HepG2 (cell line): Measurements from ENCODE around the gene SFT2D2.

Source experiments
- ASH2L ChIP-seq: fragments of 300-600, 200-600 bp; sonication (generic); IDR thresholded peaks from 2 replicates; pipeline ENCODE4 v1.7.0; 2017; ENCODE audit warnings: low read depth, mild to moderate bottlenecking, moderate library complexity, mixed read lengths, low read length; ENCODE audit not compliant: insufficient read length
- CBX1 ChIP-seq: IDR thresholded peaks from one replicate; pipeline ENCODE4 v1.6.1; 2016; ENCODE audit warnings: antibody characterized with exemption, low read depth
- CTCF ChIP-seq: sonication (generic); formaldehyde crosslinking; IDR thresholded peaks from 2 replicates; pipeline ENCODE4 v1.5.0; 2020; ENCODE audit warnings: mild to moderate bottlenecking, missing genetic modification reagents, moderate library complexity
- E2F1 ChIP-seq: sonication (generic); formaldehyde crosslinking; IDR thresholded peaks from 2 replicates; pipeline ENCODE4 v1.5.0; 2020; ENCODE audit warnings: missing genetic modification reagents
- EZH2 ChIP-seq: conservative IDR thresholded peaks from 2 replicates; pipeline ENCODE4 v1.6.1; 2012; ENCODE audit warnings: mild to moderate bottlenecking, low read depth, low read length, moderate library complexity
- HCFC1 ChIP-seq: fragments of 150-350 bp; IDR thresholded peaks from 2 replicates; pipeline ENCODE4 v1.6.1; 2014; ENCODE audit warnings: low read depth, low read length
- JUND ChIP-seq: sonication (generic); formaldehyde crosslinking; IDR thresholded peaks from 2 replicates; pipeline ENCODE4 v1.8.0; 2022; ENCODE audit warnings: mild to moderate bottlenecking, missing genetic modification reagents
- RBM22 ChIP-seq: fragments of 200-400 bp; formaldehyde crosslinking; optimal IDR thresholded peaks from 2 replicates; pipeline ENCODE3; 2017; ENCODE audit warnings: mild to moderate bottlenecking, low read length, moderate library complexity
- SP2 ChIP-seq: sonication (generic); formaldehyde crosslinking; IDR thresholded peaks from 2 replicates; pipeline ENCODE4 v1.5.1; 2020; ENCODE audit warnings: mild to moderate bottlenecking, missing genetic modification reagents
- THAP8 ChIP-seq: sonication (generic); formaldehyde crosslinking; IDR thresholded peaks from 2 replicates; pipeline ENCODE4 v1.5.1; 2020; ENCODE audit warnings: missing genetic modification reagents, mild to moderate bottlenecking, borderline replicate concordance
- ZFP41 ChIP-seq: sonication (generic); formaldehyde crosslinking; IDR thresholded peaks from 2 replicates; pipeline ENCODE4 v1.4.0; 2020; ENCODE audit warnings: mild to moderate bottlenecking, missing genetic modification reagents, borderline replicate concordance
- ZNF24 ChIP-seq: fragments of 450-650 bp; IDR thresholded peaks from 2 replicates; pipeline ENCODE4 v1.6.1; 2017; ENCODE audit warnings: antibody characterized with exemption, mild to moderate bottlenecking
- ZNF34 ChIP-seq: sonication (generic); formaldehyde crosslinking; IDR thresholded peaks from 2 replicates; pipeline ENCODE4 v1.4.0; 2020; ENCODE audit warnings: mild to moderate bottlenecking, missing genetic modification reagents, borderline replicate concordance
- ZNF558 ChIP-seq: sonication (generic); formaldehyde crosslinking; IDR thresholded peaks from 2 replicates; pipeline ENCODE4 v1.9.0; 2022; ENCODE audit warnings: mild to moderate bottlenecking, missing genetic modification reagents, borderline replicate concordance

GRCh38 chr1:168259567-168259966 is 33.8 kb downstream of the SFT2D2 start:
- TF ChIP-seq CTCF (CRISPR knock-in tag): no peak
- TF ChIP-seq HCFC1: no peak
- no peak for TF ChIP-seq E2F1 (CRISPR knock-in tag)
- TF ChIP-seq JUND (CRISPR knock-in tag): no peak
- TF ChIP-seq SP2 (CRISPR knock-in tag): no peak
- no peak for TF ChIP-seq ZNF24
- no peak for TF ChIP-seq ZNF558 (CRISPR knock-in tag)
- no peak for TF ChIP-seq ZFP41
- no peak for TF ChIP-seq ZNF34 (CRISPR knock-in tag)
- no peak for TF ChIP-seq ASH2L
- no peak for TF ChIP-seq RBM22
- no peak for TF ChIP-seq CBX1
- TF ChIP-seq EZH2: no peak
- TF ChIP-seq THAP8 (CRISPR knock-in tag): no peak
